GM21737 (cell line): ENCODE data around the gene TRIM45.
"Not testable (repeated sequence)": the region's sequence is repeated elsewhere in the genome, so short reads cannot be mapped to it uniquely, and the experiment has no call there.

Experiments used
- ATAC-seq: cut with Tn5 transposase; IDR thresholded peaks from one replicate; pipeline ENCODE4 v1.9.1; 2021; ENCODE audit warnings: mild to moderate bottlenecking, moderate library complexity; ENCODE audit not compliant: unreplicated experiment

Gene TRIM45

GRCh38 chr1:117135329-117135728 is 13.8 kb upstream of the TRIM45 start:
- ATAC-seq = no peak

- no peak for ATAC-seq
Measured at GRCh38 chr1:117130526-117130925, 9.0 kb upstream of the TRIM45 start.

GRCh38 chr1:117128323-117129079 is 7.0 kb upstream of the TRIM45 start:
- ATAC-seq = no peak

- no peak for ATAC-seq
Measured at GRCh38 chr1:117127795-117128194, 6.2 kb upstream of the TRIM45 start.

- no peak for ATAC-seq
Measured at GRCh38 chr1:117124661-117125060, 3.1 kb upstream of the TRIM45 start.

- ATAC-seq = no peak
Measured at GRCh38 chr1:117123274-117123673, 1.7 kb upstream of the TRIM45 start.

GRCh38 chr1:117122330-117123025 is 929 bp upstream of the TRIM45 start:
- ATAC-seq = no peak

- no peak for ATAC-seq
Measured at GRCh38 chr1:117120774-117121588, 568 bp downstream of the TRIM45 start.

- not testable (repeated sequence) for ATAC-seq
Measured at GRCh38 chr1:117119144-117119543, 2.4 kb downstream of the TRIM45 start.

- no peak for ATAC-seq
Measured at GRCh38 chr1:117118137-117118536, 3.4 kb downstream of the TRIM45 start.

GRCh38 chr1:117117697-117118096 is 3.9 kb downstream of the TRIM45 start:
- no peak for ATAC-seq

GRCh38 chr1:117116784-117117130 is 4.8 kb downstream of the TRIM45 start:
- ATAC-seq = no peak

GRCh38 chr1:117116090-117116783 is 5.3 kb downstream of the TRIM45 start:
- no peak for ATAC-seq

- no peak for ATAC-seq
Measured at GRCh38 chr1:117114877-117115276, 6.7 kb downstream of the TRIM45 start.

GRCh38 chr1:117113199-117113598 is 8.3 kb downstream of the TRIM45 start:
- ATAC-seq = no peak

GRCh38 chr1:117112047-117112717 is 9.4 kb downstream of the TRIM45 start:
- no peak for ATAC-seq

- no peak for ATAC-seq
Measured at GRCh38 chr1:117110774-117111173, 10.8 kb downstream of the TRIM45 start.

GRCh38 chr1:117107364-117107763 is 14.2 kb downstream of the TRIM45 start:
- no peak for ATAC-seq

GRCh38 chr1:117106478-117106877 is 15.1 kb downstream of the TRIM45 start:
- no peak for ATAC-seq

GRCh38 chr1:117105722-117106121 is 15.8 kb downstream of the TRIM45 start:
- ATAC-seq = no peak

- no peak for ATAC-seq
Measured at GRCh38 chr1:117104986-117105385, 16.6 kb downstream of the TRIM45 start.
